ENCODE data around the gene ACIN1.
"Not testable (repeated sequence)": the region's sequence is repeated elsewhere in the genome, so short reads cannot be mapped to it uniquely, and the experiment has no call there.

Gene ACIN1

DNA sequence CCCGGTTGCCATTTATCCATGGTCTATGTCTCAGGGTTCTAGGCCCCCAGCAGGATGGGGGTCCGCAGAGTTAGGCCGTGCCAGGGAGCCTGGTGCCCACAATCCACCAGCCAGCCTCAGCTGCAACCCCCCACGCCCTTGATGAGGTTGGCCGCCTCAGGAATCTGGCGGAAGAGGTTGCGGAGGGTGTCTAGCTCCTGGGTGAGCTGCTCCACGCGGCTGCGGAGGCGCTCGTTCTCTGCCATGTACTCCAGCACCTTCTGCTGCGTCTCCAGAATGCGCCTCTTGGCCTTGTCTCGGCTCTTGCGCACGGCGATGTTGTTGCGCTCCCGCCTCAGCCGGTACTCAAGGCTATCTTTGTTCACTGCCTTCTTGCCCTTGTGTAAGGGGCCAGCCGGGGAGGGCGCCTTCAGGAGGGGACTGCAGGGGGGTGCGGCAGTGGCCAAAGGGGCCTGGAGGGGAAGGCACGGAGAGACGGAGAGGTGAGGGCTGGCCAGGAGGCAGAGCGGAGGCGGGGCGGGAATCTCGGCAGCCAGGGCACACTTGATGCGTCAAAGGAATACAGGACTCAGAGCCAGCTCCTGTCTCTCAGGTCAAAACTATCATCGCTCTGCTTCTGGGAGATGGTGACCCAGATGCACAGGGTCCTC lies 22.6 kb upstream of the ACIN1 start:
- no peak for DNase-seq (ENCODE audit: low spot score)
- no peak overlapping the region for H3K4me3 Mint-ChIP-seq
- H3K27ac Mint-ChIP-seq: no peak overlapping the region
- no peaks in the 10 kb centered on the region for H3K9me3 Mint-ChIP-seq
- no peaks in the 10 kb centered on the region for H3K36me3 Mint-ChIP-seq (ENCODE audit: low read depth)
- H3K4me1 Mint-ChIP-seq (ENCODE audit: low read depth): peaks cover 24% of the 10 kb centered on the region
- no peaks in the 10 kb centered on the region for H3K27me3 Mint-ChIP-seq (ENCODE audit: low read depth)

DNA sequence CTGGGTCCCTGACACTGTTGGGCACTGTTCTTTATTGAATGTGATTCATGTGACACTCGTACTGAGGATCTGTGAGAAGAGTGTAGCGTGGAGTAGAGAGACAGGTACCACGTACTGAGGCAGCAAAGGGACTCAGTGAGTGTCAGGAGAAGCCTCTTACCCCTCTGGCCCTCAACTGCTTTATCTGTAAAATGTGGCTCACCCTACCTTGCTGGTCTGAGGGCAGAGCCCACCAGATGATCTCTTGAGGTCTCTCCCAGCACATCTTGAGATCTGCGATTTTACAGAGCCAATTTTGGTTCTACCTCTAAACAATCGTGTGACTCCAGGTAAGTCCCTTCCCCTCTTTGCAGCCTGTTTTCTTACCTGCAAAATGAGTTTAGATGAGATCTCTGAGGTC lies 21.0 kb upstream of the ACIN1 start:
- no peaks in the 10 kb centered on the region for H3K9me3 Mint-ChIP-seq
- peaks cover 18% of the 10 kb centered on the region for H3K4me1 Mint-ChIP-seq (ENCODE audit: low read depth)
- H3K4me3 Mint-ChIP-seq: no peak overlapping the region
- no peak overlapping the region for H3K27ac Mint-ChIP-seq
- no peaks in the 10 kb centered on the region for H3K36me3 Mint-ChIP-seq (ENCODE audit: low read depth)
- H3K27me3 Mint-ChIP-seq (ENCODE audit: low read depth): no peaks in the 10 kb centered on the region
- DNase-seq (ENCODE audit: low spot score): no peak

DNA sequence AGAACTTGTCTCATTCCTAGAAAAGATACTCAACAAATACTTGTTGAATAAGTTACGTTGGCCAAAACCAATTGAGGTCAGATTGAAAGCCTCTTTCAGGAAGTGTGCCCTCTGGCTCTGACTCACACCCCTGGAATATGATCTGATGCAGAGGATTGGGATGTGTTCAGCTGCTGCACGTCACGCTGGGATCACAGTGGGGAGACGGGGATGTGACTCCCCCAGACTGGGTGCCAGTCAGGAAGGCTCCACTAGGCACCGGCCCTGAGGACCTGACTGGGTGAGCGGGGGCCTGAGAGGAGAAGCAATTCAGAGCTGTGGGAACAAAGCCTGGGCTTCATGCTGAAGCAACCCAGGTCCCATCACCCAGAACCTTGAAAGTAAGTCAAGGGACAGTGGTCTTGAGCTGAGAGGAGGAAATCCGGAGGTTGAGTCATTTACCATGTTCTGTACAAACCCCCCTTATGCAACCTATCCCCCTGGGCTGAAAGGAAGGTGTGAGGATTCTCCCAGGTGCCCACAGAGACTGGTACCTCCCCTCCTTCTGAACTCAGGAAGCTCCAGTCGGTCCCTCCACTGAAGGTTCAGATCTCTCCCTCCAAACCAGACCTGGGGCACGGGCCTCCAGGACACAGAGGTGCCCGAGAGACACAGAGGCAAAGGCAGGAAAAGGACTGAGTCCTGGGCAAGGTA lies 20.2 kb upstream of the ACIN1 start:
- DNase-seq (ENCODE audit: low spot score): no peak
- peaks cover 10% of the 10 kb centered on the region for H3K4me1 Mint-ChIP-seq (ENCODE audit: low read depth)
- no peak overlapping the region for H3K4me3 Mint-ChIP-seq
- H3K36me3 Mint-ChIP-seq (ENCODE audit: low read depth): no peaks in the 10 kb centered on the region
- no peaks in the 10 kb centered on the region for H3K9me3 Mint-ChIP-seq
- H3K27ac Mint-ChIP-seq: no peak overlapping the region
- no peaks in the 10 kb centered on the region for H3K27me3 Mint-ChIP-seq (ENCODE audit: low read depth)

DNA sequence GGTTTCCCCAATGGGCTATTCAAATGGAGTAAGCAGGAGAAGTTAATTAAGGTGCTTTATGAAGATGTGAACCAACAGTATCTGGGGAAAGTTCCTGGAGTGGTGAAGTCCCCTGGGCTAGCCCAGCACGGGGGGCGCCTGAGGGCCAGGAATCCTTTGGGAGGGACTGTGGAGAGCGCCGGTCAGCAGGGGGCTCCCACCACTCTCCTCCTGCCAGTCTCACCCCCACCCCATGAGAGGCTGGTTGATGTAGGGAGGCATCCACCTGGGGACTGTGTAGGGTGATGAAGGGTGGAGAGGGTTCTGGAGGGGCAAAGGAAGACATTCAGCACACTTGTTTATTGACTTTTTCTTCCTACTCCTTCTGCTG lies 19.7 kb upstream of the ACIN1 start:
- Mint-ChIP-seq H3K4me3 (no peak overlapping the region), H3K9me3 (no peaks in the 10 kb centered on the region), H3K36me3 (ENCODE audit: low read depth) (no peaks in the 10 kb centered on the region), H3K27me3 (ENCODE audit: low read depth) (no peaks in the 10 kb centered on the region), H3K4me1 (ENCODE audit: low read depth) (peaks cover 7% of the 10 kb centered on the region), H3K27ac (no peak overlapping the region)
- no peak for DNase-seq (ENCODE audit: low spot score)

DNA sequence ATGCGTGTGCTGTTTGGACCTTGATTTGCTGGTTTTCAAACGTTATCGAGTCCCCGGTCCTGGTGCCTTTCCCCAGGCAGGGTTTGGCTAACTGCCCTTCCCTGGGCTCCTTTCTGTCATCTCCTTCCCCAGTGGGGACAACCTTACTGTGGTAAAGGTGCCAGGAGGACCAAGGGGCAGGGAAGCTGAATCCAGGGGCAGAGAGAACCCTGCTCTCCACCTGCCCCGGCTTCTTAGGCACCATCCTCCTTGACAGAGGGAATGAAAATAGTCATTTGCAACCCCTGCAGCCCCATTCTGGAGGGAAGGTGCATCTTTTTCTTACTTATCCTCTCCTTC lies 19.2 kb upstream of the ACIN1 start:
- Mint-ChIP-seq H3K27ac (no peak overlapping the region), H3K4me3 (no peak overlapping the region), H3K4me1 (ENCODE audit: low read depth) (peaks cover under 1% of the 10 kb centered on the region), H3K9me3 (no peaks in the 10 kb centered on the region), H3K36me3 (ENCODE audit: low read depth) (no peaks in the 10 kb centered on the region), H3K27me3 (ENCODE audit: low read depth) (no peaks in the 10 kb centered on the region)
- no peak for DNase-seq (ENCODE audit: low spot score)

DNA sequence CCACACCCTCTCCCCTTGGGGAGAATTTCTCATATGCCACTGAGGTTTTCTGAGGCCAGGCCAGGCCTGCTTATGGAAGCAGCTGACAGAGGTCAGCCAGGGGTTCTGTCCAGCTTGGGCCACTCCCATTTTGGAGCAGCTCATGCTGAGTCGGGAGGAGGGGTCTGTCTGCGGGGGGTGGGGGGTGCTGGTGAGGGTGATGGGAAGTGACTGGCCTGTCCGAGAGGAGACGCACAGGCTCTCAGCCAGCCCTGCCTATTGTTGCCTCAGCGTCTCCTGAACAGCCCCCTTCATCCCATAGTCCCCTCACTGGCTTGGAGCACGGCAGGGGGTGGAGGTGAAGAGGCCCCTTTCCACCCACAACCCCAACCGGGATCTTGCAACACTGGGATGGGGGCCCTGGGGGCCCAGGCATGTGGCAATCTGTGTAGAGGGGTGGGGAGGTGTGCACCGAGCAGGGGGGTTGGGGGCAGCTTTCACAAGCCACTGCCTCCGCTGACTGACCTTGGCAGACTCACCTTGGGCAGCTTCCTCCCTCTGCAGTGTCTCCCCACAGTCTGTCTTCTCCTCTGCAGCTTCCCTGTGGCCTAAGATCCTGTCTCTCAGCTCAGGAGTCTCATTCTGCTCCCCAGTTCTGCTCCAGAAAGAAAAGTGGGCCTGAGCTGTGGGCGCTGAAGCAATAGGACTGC lies 18.6 kb upstream of the ACIN1 start:
- no peak overlapping the region for H3K4me3 Mint-ChIP-seq
- H3K9me3 Mint-ChIP-seq: no peaks in the 10 kb centered on the region
- H3K36me3 Mint-ChIP-seq (ENCODE audit: low read depth): no peaks in the 10 kb centered on the region
- DNase-seq (ENCODE audit: low spot score): no peak
- H3K4me1 Mint-ChIP-seq (ENCODE audit: low read depth): no peaks in the 10 kb centered on the region
- no peaks in the 10 kb centered on the region for H3K27me3 Mint-ChIP-seq (ENCODE audit: low read depth)
- no peak overlapping the region for H3K27ac Mint-ChIP-seq

DNA sequence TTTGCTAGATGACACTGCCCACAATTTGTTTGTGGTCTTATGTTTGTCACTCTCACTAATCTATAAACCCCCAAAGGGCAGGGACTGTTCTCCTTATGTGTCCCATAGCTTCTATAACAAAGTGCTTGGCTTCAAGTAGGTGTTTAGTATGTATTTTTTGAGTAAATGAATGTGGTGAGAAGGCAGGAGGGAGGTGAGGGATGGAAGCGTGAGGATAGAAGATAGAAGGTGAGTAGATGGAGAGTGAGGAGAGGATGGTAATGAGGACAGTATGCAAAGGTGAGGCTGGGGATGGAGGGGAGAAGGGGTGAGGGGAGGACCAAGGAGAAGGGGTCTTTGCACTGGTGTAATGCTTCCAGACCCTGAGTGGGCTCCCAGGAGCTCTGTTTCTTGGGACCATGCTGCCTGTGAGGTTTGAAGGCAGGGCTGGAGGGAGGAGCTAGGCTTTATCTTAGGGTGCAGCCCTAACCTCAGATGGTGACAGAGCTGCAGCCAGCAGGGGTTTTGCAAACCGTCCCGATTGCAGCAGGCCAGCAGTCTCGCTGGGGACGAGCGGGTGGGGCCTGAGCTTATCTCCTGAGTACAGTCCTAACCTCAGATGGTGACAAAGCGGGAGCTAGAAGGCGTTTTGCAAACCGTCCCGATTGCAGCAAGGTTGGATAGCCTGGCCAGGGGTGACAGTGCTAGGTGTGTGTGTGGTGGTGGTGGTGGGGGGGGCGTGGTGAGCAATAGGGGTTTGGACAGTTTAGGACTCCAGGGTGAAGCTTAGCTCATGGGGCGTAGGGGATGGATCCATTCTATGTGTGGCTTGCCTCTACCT lies 17.6 kb upstream of the ACIN1 start:
- H3K4me1 Mint-ChIP-seq (ENCODE audit: low read depth): no peaks in the 10 kb centered on the region
- H3K4me3 Mint-ChIP-seq: no peak overlapping the region
- no peak for DNase-seq (ENCODE audit: low spot score)
- H3K27ac Mint-ChIP-seq: no peak overlapping the region
- no peaks in the 10 kb centered on the region for H3K36me3 Mint-ChIP-seq (ENCODE audit: low read depth)
- no peaks in the 10 kb centered on the region for H3K9me3 Mint-ChIP-seq
- H3K27me3 Mint-ChIP-seq (ENCODE audit: low read depth): no peaks in the 10 kb centered on the region

DNA sequence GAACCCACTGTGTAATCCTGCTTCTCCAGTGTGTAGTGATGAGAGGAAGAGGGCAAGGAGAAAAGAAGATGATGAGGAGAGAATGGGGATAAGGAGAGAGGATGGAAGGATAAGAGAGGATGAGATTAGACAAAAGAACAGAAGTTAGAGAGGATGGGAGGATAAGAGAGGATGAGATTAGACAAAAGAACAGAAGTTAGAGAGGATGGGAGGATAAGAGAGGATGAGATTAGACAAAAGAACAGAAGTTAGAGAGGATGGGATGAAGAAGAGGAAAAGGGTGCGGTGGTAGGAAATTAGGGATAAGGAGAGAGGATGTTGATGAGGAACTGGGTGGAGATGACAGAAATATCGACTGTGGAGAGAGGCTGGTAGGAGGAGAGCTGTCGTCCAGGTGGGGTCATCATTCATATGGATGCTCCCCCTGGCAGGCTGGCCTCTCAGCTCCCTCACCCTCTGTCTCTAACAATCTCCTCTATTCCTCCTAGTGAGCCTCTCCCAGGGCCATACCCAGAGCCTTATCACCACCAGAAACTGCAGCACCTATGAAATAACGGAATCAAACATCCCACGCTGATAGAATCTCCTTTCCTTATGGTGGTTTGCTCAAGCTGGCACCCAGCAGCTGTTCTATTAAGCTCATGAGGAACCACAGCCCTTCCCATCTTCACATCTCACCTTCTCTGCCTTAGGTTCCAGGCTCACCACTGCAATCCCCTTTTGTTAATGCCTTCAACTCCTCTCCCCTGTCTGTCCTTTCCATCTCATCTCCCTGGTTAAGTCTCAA lies 15.8 kb upstream of the ACIN1 start:
- Mint-ChIP-seq H3K4me1 (ENCODE audit: low read depth) (no peaks in the 10 kb centered on the region), H3K9me3 (no peaks in the 10 kb centered on the region), H3K27ac (no peak overlapping the region), H3K36me3 (ENCODE audit: low read depth) (no peaks in the 10 kb centered on the region), H3K27me3 (ENCODE audit: low read depth) (no peaks in the 10 kb centered on the region), H3K4me3 (no peak overlapping the region)
- DNase-seq (ENCODE audit: low spot score): no peak

DNA sequence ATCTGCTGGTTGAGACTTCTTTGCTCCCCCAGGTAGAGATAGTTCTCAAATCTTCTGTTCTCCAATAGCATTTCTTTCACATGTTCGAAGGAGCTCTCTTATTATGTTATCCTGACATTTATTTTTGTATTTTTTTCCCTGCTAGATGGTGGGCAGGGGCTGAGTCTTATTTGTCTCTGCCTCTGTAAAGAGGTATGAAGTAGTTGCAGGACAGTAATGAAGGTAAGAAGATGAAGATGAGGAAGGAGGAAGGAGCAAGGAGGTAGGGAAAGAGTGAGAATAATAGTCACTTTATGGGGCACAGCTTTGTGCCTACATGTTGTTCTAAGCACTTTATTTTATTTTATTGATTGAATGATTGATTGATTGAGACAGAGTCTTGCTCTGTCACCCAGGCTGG lies 14.8 kb upstream of the ACIN1 start:
- Mint-ChIP-seq H3K4me3 (no peak overlapping the region), H3K27ac (no peak overlapping the region), H3K4me1 (ENCODE audit: low read depth) (no peaks in the 10 kb centered on the region), H3K9me3 (no peaks in the 10 kb centered on the region), H3K27me3 (ENCODE audit: low read depth) (no peaks in the 10 kb centered on the region), H3K36me3 (ENCODE audit: low read depth) (no peaks in the 10 kb centered on the region)
- DNase-seq (ENCODE audit: low spot score): no peak

DNA sequence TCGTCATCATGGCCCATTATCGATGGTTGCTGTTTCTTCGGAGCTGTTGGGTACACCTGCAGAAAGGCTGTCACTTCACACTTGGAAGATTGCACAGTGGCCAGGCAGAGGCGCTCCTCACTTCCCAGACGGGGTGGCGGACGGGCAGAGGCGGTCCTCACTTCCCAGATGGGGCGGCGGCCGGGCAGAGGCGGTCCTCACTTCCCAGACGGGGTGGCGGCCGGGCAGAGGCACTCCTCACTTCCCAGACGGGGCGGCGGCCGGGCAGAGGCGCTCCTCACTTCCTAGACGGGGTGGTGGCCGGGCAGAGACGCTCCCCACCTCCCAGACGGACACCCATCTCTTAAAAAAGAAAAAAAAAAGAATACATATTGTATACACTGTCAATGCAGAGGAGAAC lies 13.2 kb upstream of the ACIN1 start:
- DNase-seq (ENCODE audit: low spot score); H3K27ac Mint-ChIP-seq; H3K4me1 Mint-ChIP-seq (ENCODE audit: low read depth); H3K27me3 Mint-ChIP-seq (ENCODE audit: low read depth); H3K4me3 Mint-ChIP-seq; H3K9me3 Mint-ChIP-seq; H3K36me3 Mint-ChIP-seq (ENCODE audit: low read depth): not testable (repeated sequence)

DNA sequence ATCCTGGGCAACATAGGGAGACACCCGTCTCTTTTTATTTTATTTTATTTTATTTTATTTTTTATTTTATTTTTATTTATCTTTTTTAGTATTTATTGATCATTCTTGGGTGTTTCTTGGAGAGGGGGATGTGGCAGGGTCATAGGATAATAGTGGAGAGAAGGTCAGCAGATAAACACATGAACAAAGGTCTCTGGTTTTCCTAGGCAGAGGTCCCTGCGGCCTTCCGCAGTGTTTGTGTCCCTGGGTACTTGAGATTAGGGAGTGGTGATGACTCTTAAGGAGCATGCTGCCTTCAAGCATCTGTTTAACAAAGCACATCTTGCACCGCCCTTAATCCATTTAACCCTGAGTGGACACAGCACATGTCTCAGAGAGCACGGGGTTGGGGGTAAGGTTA lies 12.7 kb upstream of the ACIN1 start:
- not testable (repeated sequence) for H3K36me3 Mint-ChIP-seq (ENCODE audit: low read depth); H3K4me3 Mint-ChIP-seq

DNA sequence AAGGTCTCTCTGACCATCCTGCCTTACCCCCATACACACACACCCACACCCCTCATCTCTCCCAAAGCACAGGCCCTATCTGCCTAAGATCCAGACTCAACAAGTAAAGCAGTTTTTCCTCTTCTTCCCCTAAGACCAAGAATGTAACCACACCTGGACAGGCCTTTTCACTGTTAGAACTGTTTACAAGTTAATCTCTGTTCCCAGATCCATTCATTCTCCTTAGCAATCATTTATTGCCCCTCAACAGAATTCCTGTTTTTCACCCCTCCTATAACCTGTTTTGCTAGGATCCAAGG lies 11.8 kb upstream of the ACIN1 start:
- Mint-ChIP-seq H3K27me3 (ENCODE audit: low read depth) (peaks cover 7% of the 10 kb centered on the region), H3K4me3 (no peak overlapping the region)

More for the DNA sequence above, 12.7 kb upstream of the ACIN1 start:
- not testable (repeated sequence) for DNase-seq (ENCODE audit: low spot score); H3K9me3 Mint-ChIP-seq; H3K4me1 Mint-ChIP-seq (ENCODE audit: low read depth); H3K27ac Mint-ChIP-seq; H3K27me3 Mint-ChIP-seq (ENCODE audit: low read depth)

DNA sequence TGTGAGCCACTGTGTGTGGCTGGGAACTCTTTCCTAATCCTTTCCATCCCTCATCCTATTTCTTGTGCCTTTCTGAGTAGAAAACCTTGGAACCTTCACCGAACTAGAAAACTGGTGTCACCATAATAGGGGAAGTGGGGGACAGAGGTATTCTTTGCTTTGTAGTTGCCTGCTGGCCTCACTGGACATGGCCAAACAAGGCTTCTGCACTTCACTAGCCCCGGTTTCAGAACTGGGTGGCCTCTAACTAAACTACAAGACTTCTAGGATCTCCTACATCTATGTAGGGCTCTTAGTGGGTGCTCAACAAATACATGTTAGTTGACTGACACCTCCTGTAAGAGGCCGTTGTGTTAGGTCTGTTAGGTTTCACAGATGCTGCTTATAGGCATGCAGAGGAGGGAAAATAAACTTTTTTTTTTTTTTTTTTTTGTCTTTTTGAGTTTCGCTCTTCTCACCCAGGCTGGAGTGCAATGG lies 10.4 kb upstream of the ACIN1 start:
- H3K36me3 Mint-ChIP-seq (ENCODE audit: low read depth): no peaks in the 10 kb centered on the region
- no peaks in the 10 kb centered on the region for H3K4me1 Mint-ChIP-seq (ENCODE audit: low read depth)
- no peak overlapping the region for H3K4me3 Mint-ChIP-seq
- no peak for DNase-seq (ENCODE audit: low spot score)
- H3K27ac Mint-ChIP-seq: no peak overlapping the region
- no peaks in the 10 kb centered on the region for H3K9me3 Mint-ChIP-seq
- peaks cover 7% of the 10 kb centered on the region for H3K27me3 Mint-ChIP-seq (ENCODE audit: low read depth)

More for the DNA sequence above, 11.8 kb upstream of the ACIN1 start:
- no peak for DNase-seq (ENCODE audit: low spot score)
- no peaks in the 10 kb centered on the region for H3K36me3 Mint-ChIP-seq (ENCODE audit: low read depth)
- no peaks in the 10 kb centered on the region for H3K4me1 Mint-ChIP-seq (ENCODE audit: low read depth)
- H3K9me3 Mint-ChIP-seq: no peaks in the 10 kb centered on the region
- no peak overlapping the region for H3K27ac Mint-ChIP-seq
